Measurements from ENCODE around the gene CACNA1A.
"Not testable (repeated sequence)": the region's sequence is repeated elsewhere in the genome, so short reads cannot be mapped to it uniquely, and the experiment has no call there.

Gene CACNA1A

DNA sequence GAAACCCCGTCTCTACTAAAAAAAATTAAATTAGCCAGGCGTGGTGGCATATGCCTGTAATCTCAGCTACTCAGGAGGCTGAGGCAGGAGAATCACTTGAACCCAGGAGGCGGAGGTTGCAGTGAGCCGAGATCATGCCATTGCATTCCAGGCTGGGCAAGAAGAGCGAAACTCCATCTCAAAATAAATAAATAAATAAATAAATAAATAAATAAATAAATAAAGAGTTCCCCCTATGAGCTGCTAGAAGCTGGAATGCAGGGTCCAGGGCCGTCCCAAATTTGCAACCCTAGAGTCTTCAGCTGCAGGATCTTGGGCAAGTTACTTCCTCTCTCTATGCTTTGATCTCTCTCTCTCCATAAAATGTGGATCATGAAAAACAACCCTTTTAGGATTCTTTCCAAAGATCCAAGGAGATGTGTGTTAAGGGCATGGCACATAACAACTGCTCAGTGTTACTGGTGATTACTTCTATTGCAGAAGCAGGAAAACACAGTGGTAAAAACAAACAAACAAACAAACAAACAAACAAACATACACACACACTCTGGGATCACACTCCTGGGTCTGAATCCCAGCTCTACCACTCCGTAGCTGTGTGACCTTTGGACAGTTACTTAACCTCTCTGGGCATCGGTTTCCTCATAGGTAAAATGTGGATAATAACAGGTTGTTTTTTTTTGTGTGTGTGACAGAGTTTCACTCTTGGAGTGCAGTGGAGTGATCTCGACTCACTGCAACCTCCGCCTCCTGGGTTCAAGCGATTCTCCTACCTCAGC lies 78.8 kb downstream of the CACNA1A start:
- no peak for DNase-seq (ENCODE audit: low spot score)

DNA sequence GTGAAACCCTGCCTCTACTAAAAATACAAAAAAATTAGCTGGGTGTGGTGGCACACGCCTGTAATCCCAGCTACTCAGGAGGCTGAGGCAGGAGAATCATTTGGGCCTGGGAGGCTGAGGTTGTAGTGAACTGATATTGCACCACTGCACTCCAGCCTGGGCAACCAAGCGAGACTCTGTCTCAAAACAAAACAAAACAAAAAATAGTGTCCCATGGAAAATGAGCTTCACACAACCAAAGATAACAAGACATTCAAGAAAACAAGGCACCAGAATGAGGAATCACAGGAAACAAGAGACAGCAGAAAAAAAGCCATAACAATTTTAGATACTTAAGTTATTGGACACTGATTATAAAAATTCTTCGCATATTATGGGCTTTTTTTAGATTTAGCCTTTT lies 80.4 kb downstream of the CACNA1A start:
- not testable (repeated sequence) for DNase-seq (ENCODE audit: low spot score)

DNA sequence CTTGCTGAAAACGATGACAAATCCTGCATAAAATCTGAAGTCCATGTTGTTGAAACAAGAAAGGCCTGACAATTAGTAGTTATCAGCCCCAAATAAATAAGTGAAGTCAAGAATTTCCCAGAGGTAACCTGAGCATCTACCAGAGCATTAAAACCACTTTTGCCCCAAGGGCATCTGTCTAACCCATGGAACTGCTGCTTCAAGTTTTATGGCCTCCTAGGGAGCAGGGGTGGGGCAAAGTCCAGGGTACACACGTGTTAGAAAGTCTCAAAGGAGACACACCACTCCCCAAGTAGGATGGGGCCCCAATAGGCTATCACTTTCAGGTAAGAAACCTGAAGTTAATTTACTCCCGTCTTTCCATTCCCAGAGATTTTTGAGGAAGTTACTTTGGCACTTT lies 81.1 kb downstream of the CACNA1A start:
- no peak for DNase-seq (ENCODE audit: low spot score)

DNA sequence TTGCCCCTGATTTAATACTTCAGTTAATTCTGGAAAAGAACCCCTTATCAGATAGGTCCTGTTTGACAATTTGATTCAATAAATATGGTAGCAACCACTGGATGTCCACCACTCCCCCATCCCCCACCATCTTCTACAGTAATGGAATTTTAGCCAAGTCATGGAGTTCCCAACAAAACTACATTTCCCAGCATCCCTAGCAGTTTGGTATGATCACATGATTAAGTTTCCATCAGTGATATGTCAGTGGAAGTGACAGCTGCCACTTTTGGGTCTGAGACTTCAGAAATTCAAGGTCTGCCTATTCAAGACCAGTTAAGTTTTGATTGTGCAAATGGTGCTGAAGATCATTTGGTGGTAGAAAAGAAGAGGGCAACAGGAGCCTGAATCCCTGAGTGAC lies 85.5 kb downstream of the CACNA1A start:
- no peak for DNase-seq (ENCODE audit: low spot score)

DNA sequence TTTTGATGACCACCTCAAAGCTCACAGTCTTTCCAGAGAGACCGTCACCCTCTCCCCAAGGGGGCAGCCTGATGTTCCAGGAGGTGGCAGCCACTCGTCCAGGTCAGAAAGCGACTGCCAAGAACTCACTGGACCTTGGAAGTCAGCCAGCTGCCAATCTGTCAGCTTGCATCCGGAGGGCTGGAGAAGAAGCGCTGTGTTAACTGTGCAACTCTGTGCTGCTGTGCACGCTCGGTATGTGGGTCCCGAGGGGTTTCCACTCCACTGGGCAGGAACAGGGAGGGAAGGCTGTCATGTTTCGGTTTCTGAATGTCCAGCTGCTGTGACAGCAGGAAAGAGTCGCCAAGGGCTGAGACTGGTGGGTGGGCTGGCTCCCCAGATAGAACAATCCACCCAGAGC lies 89.2 kb downstream of the CACNA1A start:
- DNase-seq (ENCODE audit: low spot score) = no peak

DNA sequence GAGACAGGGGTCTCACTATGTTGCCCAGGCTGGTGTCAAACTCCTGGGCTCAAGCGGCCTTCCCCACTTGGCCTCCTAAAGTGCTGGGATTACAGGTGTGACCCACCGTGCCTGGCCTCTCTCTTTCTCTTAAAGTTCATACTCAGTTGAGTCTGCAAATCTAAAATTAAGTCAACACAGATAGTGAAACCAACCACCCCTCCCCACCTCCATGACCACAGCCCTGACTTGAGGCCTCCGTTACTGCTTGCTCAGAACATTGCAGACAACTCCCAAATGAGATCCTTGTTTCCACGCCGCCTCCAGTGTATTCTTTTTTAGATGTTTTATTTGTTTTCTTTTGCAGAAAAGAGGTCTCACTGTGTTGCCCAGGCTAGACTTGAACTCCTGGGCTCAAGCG lies 94.4 kb downstream of the CACNA1A start:
- no peak for DNase-seq (ENCODE audit: low spot score)

DNA sequence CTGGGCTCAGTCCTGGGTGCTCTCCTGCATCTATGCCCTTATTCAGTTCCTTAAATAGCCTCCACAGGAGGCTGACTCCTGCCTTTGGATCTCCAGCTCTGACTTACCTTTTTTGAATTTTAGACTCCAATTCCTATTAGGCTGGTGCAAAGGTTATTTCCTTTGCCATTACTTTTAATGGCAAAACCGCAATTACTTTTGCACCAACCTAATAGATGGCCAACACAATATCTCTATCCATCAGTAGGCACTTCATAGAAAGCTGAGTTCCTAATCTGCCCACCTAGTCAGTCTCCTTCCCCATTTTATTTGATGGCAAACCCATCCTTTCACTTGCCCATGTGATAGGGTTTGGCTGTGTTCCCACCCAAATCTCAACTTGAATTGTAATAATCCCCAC lies 95.3 kb downstream of the CACNA1A start:
- DNase-seq (ENCODE audit: low spot score) = no peak

DNA sequence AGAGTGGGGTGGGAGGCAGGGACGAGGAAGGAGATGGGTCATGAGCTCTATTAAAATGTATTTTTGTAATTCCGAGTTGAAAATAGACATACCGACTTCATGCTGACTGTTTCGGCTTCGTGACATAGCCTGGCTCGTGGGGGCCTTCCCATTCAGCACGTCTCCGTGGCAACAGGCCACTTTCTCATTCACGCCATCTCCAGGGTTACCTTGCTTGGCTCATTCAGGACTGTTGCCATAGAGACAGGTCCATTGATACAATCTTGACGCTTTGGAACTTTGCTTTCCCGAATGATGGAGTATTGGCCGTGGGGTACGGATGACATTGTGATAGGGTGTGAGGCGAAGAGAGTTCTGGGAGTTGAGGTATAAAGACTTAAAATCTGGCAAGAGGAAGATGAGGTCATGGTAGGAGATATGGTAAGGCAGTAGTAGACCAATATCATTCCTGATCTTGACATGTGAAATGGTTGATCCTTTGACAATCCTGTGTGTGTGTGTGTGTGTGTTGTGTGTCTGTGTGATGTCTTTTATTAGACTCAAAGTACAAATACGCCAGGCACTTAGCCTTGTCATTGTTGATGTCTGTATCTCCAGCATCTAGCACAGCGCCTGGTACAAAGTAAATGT lies 97.3 kb downstream of the CACNA1A start:
- DNase-seq (ENCODE audit: low spot score) = no peak

DNA sequence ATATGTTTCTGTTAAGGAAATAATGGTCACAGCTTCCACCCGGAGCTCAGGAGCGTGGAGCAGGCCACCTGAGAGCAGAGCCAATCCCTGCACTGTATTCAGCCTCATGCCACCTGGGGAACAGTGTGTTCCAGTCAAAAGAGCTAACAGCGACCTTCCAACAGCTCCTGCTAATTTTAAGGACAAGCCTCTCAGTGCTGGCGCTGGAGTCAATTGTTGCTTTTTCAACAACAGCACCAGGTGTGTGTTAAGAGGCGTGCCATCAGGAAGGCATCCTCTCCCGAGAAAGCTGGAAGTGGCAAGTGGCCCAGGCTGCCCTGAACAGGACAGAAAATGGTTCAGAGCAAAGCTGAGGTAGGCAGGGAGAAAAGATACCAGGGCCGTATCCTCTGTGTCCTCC lies 102.0 kb downstream of the CACNA1A start:
- no peak for DNase-seq (ENCODE audit: low spot score)

DNA sequence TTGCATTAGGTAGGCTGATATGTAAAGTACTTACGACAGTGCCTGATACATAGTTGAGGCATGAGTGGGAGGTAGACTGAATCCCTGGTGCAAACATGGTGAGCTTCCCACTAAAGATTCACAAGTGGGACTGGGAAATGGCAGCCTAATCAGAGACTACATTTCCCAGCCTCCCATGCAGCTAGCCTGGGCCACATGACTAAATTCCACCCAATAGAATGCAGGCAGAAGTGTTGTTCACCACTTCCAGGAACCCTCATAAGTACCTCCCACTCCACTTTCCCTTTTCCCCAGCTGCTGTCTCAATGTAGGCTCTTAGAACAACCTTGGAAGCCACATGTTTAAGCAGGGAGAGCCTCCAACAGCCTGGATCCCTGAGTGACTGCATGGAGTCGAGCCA lies 104.9 kb downstream of the CACNA1A start:
- no peak for DNase-seq (ENCODE audit: low spot score)

DNA sequence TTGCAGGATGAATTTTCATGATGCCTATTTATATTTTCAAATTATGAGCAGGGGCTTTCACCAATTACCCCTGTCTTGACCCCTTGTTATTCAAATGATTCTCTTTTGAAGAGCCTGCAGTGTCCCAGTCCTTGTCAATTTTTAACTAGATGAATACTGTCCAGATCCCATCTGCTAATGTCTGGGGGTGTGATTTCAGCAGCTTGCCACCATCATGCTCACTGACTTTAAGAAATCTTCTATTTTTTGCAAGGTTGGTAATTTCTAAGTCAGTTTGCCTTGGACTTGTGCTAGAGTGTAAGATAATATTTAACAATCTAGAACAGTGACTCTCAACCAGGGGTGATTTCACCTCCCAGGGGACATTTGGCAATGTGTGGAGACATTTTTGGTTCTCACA lies 106.0 kb downstream of the CACNA1A start:
- no peak for DNase-seq (ENCODE audit: low spot score)

DNA sequence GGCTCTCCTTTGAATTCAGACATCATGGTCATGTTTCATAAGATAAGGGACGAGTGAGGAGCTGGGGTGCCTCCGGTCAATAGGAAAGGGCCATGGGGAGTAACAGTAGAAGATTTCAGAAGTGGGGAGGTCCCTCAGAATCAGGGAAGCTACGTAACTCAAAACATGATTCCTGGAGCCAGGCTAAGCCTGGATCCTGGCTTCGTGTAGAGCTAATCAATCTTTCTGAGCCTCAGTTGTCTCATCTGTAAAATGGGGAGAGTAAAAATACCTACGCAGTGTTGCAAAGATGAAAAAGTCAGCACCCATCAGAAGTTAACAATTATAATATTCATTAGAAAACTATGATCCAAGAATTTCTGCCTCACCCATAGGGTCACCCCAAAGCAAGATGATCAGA lies 106.5 kb downstream of the CACNA1A start:
- no peak for DNase-seq (ENCODE audit: low spot score)

DNA sequence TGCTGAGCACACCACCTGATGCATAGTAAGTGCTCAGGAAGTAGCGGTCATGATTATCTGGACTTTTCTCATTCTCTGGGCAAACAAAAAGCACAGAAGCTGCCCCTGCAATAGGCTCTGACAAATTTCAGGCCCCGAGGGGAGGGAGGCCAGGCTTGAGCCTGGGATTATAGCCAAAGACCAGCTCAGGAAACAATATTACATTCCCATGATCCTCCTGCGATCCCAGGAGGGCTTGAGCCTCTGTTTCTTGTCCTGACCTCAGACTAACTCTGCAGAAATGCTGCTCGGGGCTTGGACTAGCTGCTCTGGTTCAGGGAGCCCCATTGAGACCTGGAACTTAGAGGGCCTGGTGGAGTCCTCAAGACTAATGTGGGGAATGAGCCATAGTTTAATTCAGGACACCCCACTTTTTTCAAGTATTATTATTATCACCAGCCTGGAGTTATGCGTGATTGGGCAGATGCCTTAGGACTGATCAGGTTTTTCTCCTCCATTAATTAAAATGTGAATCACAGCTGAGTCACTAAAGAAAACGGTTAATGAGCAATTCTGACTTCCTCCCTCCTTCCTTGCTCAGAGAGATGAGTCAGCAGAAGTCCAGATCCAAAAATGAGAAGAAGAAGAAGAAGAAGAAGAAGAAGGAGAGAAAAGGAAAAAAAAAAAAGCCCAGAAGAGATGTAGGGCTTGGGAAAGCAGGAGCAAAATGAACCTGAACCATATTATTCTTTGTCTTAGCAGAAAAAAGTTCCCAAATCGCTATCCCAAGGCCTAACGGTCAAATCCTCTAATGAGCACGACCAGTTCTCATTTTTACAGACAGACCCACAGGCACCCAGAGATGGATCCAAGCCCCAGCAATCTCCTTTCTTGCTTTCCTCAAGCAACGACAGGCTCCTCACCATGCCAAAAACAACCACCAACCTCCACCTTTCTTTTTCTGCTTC lies 107.2 kb downstream of the CACNA1A start:
- DNase-seq (ENCODE audit: low spot score) = no peak

DNA sequence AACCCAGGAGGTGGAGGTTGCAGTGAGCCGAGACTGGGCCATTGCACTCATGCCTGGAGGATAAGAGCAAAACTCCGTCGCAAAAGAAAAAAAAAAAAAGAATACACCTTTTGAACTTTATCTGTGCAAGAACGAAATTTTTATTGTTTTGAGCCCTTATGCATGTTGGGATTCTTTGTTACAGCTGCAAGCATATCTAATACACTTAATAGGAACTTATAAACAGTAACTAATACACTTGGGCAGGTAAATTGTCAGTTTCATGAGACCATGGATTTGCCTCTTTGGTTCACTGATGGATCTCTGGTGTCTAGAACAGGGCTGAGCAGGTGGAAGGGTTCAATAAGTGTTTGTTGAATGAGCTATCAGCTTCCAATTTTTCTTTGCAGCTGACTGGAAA lies 108.1 kb downstream of the CACNA1A start:
- no peak for DNase-seq (ENCODE audit: low spot score)

DNA sequence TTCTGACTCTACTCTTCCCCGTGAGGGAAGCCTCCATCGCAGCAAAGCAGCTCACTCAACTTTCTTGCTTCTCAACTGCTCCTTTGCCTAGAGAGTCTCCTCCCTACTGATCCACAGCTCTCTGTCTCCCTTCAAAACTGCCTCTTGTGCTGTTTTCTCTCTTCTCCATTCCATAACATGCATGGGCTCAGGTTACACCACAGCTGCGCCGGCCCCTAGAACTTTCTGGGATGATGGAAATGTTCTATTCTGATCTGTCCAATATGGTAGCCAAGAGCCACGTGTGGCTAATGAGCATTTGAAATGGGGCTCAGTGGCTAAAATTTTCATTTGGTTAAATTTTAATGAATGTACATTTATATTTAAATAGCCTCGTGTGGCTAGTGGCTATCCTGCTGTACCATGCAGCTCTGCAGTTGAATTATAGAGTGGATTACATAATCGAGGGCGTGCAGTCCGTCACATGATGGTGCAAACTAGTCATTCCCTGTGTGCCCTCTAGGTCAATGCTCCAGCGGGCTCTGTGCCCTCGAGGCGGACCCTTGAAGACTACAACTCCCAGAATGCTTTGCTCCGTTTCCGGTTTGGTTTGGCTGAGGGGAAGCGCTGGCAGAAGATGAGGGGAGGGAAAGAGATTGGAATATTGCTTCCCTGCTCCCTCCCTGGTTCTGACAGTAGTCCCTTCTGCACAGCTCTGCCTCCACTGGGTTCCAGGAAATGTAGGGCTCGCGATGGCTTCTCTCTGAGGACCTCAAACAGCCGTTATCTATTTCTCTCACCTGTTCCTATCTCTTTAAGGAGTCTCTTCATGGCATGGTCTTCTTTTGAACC lies 109.8 kb downstream of the CACNA1A start:
- DNase-seq (ENCODE audit: low spot score) = peak; percentile 3

DNA sequence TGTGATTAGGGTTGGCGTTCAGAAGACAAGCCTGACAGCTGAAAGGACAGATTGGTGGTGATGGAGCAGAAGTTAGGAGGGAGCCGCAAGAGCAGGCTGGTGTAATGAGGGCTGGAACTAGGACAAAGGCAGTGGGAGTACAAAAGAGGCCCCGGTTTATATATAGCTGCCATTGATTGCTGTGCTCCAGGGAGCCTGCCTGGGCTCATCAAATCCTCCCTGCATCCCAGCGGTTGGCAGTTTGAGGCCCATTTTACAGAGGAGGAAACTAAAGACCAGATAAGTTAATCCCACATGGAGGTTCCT lies 123.7 kb downstream of the CACNA1A start:
- DNase-seq (ENCODE audit: low spot score) = no peak

DNA sequence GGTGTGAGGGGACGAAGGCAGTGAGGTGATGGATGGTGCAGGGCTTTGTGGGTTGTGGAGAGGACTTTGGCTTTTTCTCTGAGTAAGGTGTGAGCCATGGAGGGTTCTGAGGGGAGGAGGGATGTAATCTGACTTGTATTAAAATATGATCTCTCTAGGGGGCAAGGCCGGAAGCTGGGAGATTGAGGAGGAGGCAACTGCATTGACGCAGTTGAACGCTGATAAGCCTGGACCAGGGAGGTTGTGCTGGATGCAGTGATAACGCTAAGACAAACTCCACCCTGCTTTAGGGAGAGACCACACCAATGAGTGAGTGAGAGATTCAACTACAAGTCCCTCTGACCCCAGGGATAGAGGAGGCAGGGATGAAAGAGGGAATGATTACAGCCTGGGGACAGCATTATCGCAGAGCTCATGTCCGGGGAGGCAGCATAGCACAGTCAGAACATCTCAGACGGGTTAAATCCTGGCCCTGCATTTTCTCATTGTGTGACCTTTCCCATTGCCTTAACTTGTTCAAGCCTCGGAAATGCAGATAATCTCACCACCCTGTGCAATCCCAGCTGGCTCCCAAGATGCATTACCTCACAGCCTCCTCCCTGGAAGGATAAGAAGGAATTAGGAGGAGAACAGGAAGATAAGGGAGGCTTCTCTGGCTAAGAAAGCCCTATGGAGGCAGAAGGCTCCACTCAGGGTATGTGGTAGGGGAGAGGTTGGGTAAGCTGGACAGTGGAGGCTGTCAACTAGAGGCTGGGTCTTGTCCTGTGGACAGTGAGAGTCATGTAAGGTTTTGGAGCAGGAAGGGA lies 124.2 kb downstream of the CACNA1A start:
- DNase-seq (ENCODE audit: low spot score) = no peak

DNA sequence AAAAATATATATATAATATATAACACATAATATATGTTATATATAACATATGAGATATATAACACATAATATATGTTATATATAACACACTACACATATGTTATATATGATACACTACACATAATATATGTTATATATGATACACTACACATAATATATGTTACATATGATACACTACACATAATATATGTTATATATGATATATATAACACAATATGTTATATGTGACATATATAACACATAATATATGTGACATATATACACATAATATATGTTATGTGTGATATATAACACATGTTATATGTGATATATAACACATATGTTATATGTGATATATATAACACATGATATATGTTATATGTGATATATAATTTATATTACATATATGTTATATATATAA lies 129.7 kb downstream of the CACNA1A start:
- DNase-seq (ENCODE audit: low spot score) = no peak

DNA sequence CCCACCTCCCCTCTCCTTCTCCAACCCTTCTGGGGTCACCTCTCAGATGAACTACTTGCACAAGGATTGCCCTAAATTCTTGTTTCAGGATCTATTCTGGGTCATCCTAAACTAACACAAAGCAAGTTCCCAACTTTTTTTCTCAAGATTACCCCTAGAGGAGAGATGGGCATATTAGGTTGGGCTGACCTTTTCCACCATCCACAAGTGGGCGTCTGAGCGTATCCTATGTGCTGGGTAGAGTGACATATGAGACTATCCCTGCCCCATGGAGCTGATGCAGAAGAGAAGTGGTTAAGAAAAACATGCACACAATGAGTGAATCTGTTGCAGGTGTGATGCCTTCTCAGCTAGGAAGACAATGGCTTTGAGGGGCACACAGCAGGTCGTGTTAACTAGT lies 132.7 kb downstream of the CACNA1A start:
- DNase-seq (ENCODE audit: low spot score) = no peak

DNA sequence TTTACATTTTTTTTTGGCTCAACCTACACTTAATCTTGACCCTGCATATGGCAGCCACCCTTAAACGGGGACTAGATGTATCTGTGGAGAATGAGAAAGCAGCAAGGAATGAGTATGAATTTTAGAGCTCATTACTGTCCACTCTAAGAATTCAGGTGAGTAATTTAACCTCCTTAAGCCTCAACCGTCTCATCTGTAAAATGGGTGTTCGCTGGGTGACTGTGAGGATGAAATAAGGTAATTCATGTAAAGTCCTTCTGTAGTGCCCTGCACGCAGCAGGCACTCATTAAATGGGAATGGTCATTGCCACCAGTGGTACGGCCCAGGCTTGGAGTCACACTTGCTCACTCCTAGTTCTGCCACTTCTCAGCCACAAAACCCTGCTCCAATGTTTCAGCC lies 135.3 kb downstream of the CACNA1A start:
- no peak for DNase-seq (ENCODE audit: low spot score)
